Heart left ventricle (tissue), 16 donors: ENCODE measurements around the gene STK40. TPM values are rescaled to one million over a fixed set of nuclear protein-coding genes. Genes with fewer than 3 reads are reported as not detected.

Experiments used
- ATAC-seq, 4 donors: fragments of 200-7000 bp; cut with Tn5 transposase; one replicate each; pipeline ENCODE4 v1.9.1; 2020 to 2022; ENCODE audit warnings: moderate library complexity in 4 of 4, mild to moderate bottlenecking in 3 of 4, moderate number of reproducible peaks in 1 of 4
- DNase-seq, 5 donors: peaks; one replicate each; pipeline ENCODE4 v3.0.0-alpha.2; 2020
- H3K27ac ChIP-seq, 12 donors: fragments of 200-600 bp; sonication (generic) in 4 of 12; one replicate each; pipeline versions ENCODE4 v1.5.0 to v1.8.0; 2016 to 2022; ENCODE audit warnings: mild to moderate bottlenecking in 2 of 12
- H3K27me3 ChIP-seq, 9 donors: fragments of 200-600 bp; sonication (generic) in 2 of 9; one replicate each; pipeline versions ENCODE4 v1.5.1 to v1.8.0; 2016 to 2022; ENCODE audit warnings: mild to moderate bottlenecking in 3 of 9
- H3K36me3 ChIP-seq, 9 donors: fragments of 200-600 bp; sonication (generic) in 2 of 9; one replicate each; pipeline versions ENCODE4 v1.5.0 to v1.8.0; 2018 to 2022; ENCODE audit warnings: mild to moderate bottlenecking in 2 of 9
- H3K4me1 ChIP-seq, 12 donors: fragments of 200-600 bp; sonication (generic) in 4 of 12; one replicate each; pipeline versions ENCODE4 v1.5.0 to v1.8.0; 2016 to 2022; ENCODE audit warnings: mild to moderate bottlenecking in 3 of 12
- H3K4me3 ChIP-seq, 12 donors: fragments of 200-600 bp; sonication (generic) in 4 of 12; one replicate each; pipeline versions ENCODE4 v1.5.0 to v1.8.0; 2017 to 2022; ENCODE audit warnings: mild to moderate bottlenecking in 9 of 12, moderate library complexity in 4 of 12
- H3K9me3 ChIP-seq, 12 donors: fragments of 200-600 bp; sonication (generic) in 4 of 12; one replicate each; pipeline versions ENCODE4 v1.5.0 to v1.8.0; 2016 to 2022; ENCODE audit warnings: mild to moderate bottlenecking in 1 of 12
- CTCF ChIP-seq, 12 donors: fragments of 200-600 bp; sonication (generic) in 4 of 12; IDR thresholded peaks; one replicate each; pipeline versions ENCODE4 v1.5.0 to v1.8.0; 2018 to 2022; ENCODE audit warnings: antibody characterized with exemption in 12 of 12, mild to moderate bottlenecking in 5 of 12
- POLR2A ChIP-seq, 2 donors: fragments of 450-650 bp; IDR thresholded peaks; one replicate each; pipeline ENCODE4 v1.6.1; 2017; ENCODE audit warnings: antibody characterized with exemption in 2 of 2, mild to moderate bottlenecking in 2 of 2, moderate library complexity in 2 of 2
- WGBS, 4 donors: extraction: QIAGEN DNeasy Blood & Tissue Kit in 2 of 4; methylation state at CpG; one replicate each; pipeline versions ENCODE4 v1.1.5 to v1.1.7; 2013 to 2018; 5-methylcytosine and 5-hydroxymethylcytosine counted together
- intact Hi-C, 10 donors: fragments of 100-400 bp; cut with DNase I; formaldehyde crosslinking; loops; one replicate each; pipeline versions ENCODE4 v1.11.1 to v1.14.2; 2022
- polyA plus RNA-seq, 2 donors: library from polyadenylated mRNA; stranded (reverse); fragments of 200-250 nt; gene quantifications; one replicate each; pipeline ENCODE4 v1.2.3, GENCODE V29; 2013
- total RNA-seq, 9 donors: library from RNA; depleted of rRNA in 2 of 9; stranded (reverse); fragments of >200 nt in 2 of 9; fragmentation: NEBNext Ultra II Directional in 3 of 9; extraction: Animal tissue kit (Norgen Biotek cat#: 25700) in 3 of 9; gene quantifications; one replicate each; pipeline versions ENCODE4 v1.1.0 to v1.2.4, GENCODE V29; 2016 to 2023
- donor health status: ischemic (EF 13 %, LVEDD 7.1; RV severe dilation, severe dysfunction).
- donor health status: healthy with polysubstance abuse.
- donor health status: DM: no; HTN: yes; CAD: no.
- donor health status: DM: no; HTN: no; CAD: no.
- donor health status: ischemic (EF 25% LVEDD 6.9; RV normal size, moderate dysfunction).
- donor health status: ischemic (EF 25% LVEDD 5.7; RV mildly dilated, moderate dysfunction).
- donor health status: healthy.
- donor health status: DM: yes; HTN: yes; CAD: no.
- donor health status: ischemic (EF 35%, LVEDD 5.7; RV mildly dilated, moderate dysfunction).
- donor health status: nonischemic (EF 11% LVEDD 7.7; RV severe dilation, severe dysfunction).
- donor health status: DM: yes; HTN: yes; CAD: no.
- donor health status: PGD.
- donor health status: ischemic (EF 29% LVEDD 5.4; RV normal size, mild dysfunction).
- donor health status: nonischemic (EF 23%, LVEDD 6.1; RV moderate dilation, normal function).

Gene STK40
- total and polyA plus RNA-seq, 11 donors: 27.9 to 114 (median 59.4) TPM

GRCh38 chr1:36341626-36342320 is 44.0 kb downstream of the STK40 start:
- DNase-seq (peak in 1 of 5 donors; percentile 63), ATAC-seq (no peak)
- no peak for TF ChIP-seq CTCF (IDR thresholded peaks at IDR 0.05)
- TF ChIP-seq POLR2A (IDR thresholded peaks at IDR 0.05): no peak
- 84 to 93% (median 91%) methylated on average over 17 to 34 of the region's 34 CpGs for WGBS, 4 donors
- H3K36me3 ChIP-seq: peaks cover 0 to 71% (median 42%) of the 10 kb centered on the region in 9 donors
- H3K4me3 ChIP-seq: no peak overlapping the region
- H3K27ac ChIP-seq: no peak overlapping the region
- no peaks in the 10 kb centered on the region for H3K27me3 ChIP-seq
- H3K9me3 ChIP-seq: no peaks in the 10 kb centered on the region
- intact Hi-C loops: loop anchor here (1.0 to 5.0 kb wide), 5 partner anchors 78 to 81 kb away; no protein-coding TSS in a partner anchor
- H3K4me1 ChIP-seq: peaks cover 0 to 39% (median 27%) of the 10 kb centered on the region in 12 donors

GRCh38 chr1:36339615-36340014 is 46.1 kb downstream of the STK40 start:
- ATAC-seq: peak in 1 of 4 donors; percentile 14
- 73 to 81% (median 78%) methylated on average over 8 to 9 of the region's 9 CpGs for WGBS, 4 donors
- peak overlapping the region in 7 of 12 donors; percentile 2 to 73 (median 28) for H3K27ac ChIP-seq
- no peaks in the 10 kb centered on the region for H3K27me3 ChIP-seq
- H3K4me1 ChIP-seq: peaks cover 0 to 39% (median 27%) of the 10 kb centered on the region in 12 donors
- H3K36me3 ChIP-seq: peaks cover 0 to 52% (median 25%) of the 10 kb centered on the region in 9 donors
- no peak overlapping the region for H3K4me3 ChIP-seq
- no peaks in the 10 kb centered on the region for H3K9me3 ChIP-seq
- no peak for TF ChIP-seq CTCF (IDR thresholded peaks at IDR 0.05)
- TF ChIP-seq POLR2A (IDR thresholded peaks at IDR 0.05): no peak
- intact Hi-C loops: loop anchor here in 2 of 10 donors (5.0 kb wide), 1 partner anchor 83 kb away; no protein-coding TSS in a partner anchor
- peak in 1 of 5 donors; percentile 26 for DNase-seq

- WGBS, 4 donors: 68 to 79% (median 71%) methylated on average over 7 of the region's 7 CpGs
- H3K4me3 ChIP-seq: no peak overlapping the region
- intact Hi-C loops: no loop called here
- ATAC-seq (peak in 3 of 4 donors; percentile 10 to 19 (median 10)), DNase-seq (peak in 1 of 5 donors; percentile 47)
- no peaks in the 10 kb centered on the region for H3K9me3 ChIP-seq
- no peak for TF ChIP-seq CTCF (IDR thresholded peaks at IDR 0.05)
- TF ChIP-seq POLR2A (IDR thresholded peaks at IDR 0.05): no peak
- H3K36me3 ChIP-seq: peaks cover 0 to 48% (median 23%) of the 10 kb centered on the region in 9 donors
- H3K27ac ChIP-seq: peak overlapping the region in 10 of 12 donors; percentile 22 to 73 (median 54)
- peaks cover 0 to 39% (median 27%) of the 10 kb centered on the region in 12 donors for H3K4me1 ChIP-seq
- no peaks in the 10 kb centered on the region for H3K27me3 ChIP-seq
These were observed 46.5 kb downstream of the STK40 start for GRCh38 chr1:36339215-36339614.

- 67 to 87% (median 74%) methylated on average over 6 of the region's 6 CpGs for WGBS, 4 donors
- Histone ChIP-seq H3K4me1 (peaks cover 0 to 31% (median 27%) of the 10 kb centered on the region in 12 donors), H3K36me3 (peaks cover 0 to 34% (median 11%) of the 10 kb centered on the region in 9 donors), H3K27ac (peak overlapping the region in 5 of 12 donors; percentile 46 to 73 (median 63)), H3K27me3 (no peaks in the 10 kb centered on the region), H3K4me3 (no peak overlapping the region), H3K9me3 (no peaks in the 10 kb centered on the region)
- DNase-seq: no peak
- TF ChIP-seq CTCF (IDR thresholded peaks at IDR 0.05) (no peak), POLR2A (IDR thresholded peaks at IDR 0.05) (no peak)
- ATAC-seq: no peak
- intact Hi-C loops: no loop called here
These were observed 47.9 kb downstream of the STK40 start for GRCh38 chr1:36337830-36338229.
